HFF-Myc (cell line): Measurements from ENCODE around the gene RPL21.

Experiments used
- DNase-seq: peaks from one replicate; pipeline ENCODE4 v3.0.0-alpha.2; 2011; ENCODE audit warnings: low read depth; ENCODE audit errors: extremely low read depth
- H3K4me3 ChIP-seq: replicated peaks from 2 replicates; pipeline ENCODE4 v1.5.1; 2011; ENCODE audit warnings: low read depth, mild to moderate bottlenecking, control low read depth, low read length
- CTCF ChIP-seq: IDR thresholded peaks from 2 replicates; pipeline ENCODE4 v1.5.1; 2012; ENCODE audit warnings: mild to moderate bottlenecking, low read depth, low read length, control low read depth; ENCODE audit errors: missing control alignments

Gene RPL21

DNA sequence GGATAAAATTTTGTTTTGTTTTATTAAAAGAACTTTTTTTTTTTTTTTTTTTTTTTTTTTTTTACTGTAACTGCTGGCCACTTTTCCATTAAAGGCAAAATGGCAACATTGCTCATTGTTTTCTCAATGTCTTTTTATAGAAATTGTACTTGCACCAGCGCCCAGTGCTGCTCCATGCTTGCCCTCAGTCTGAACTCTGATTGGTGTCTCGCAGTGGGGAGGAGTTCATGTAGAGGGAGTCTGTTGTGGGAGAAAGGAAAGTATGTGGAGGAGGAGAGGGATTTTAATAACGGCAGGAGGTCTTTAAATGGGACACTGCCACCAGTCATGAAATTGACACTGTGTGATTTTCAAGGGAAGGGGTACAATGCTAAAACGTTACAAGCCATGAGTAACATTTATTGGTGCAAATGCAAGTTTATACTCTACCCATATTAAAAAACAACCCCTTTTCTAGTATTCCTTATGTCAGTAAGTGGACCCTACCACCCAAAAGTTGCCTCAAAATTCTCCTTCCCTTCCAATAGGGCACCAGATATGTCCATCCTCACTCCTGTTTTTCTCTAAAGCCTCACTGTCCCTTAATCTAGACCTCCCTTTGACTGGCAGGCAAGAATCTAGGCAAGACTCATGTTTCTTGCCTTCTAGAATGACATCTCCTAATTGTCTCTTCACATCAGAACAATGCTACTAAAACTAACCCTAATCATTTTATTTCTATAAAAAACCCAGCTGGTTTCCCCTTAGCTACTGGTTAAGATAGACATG lies 22.5 kb downstream of the RPL21 start:
- TF ChIP-seq CTCF: no peak
- H3K4me3 ChIP-seq: no peak overlapping the region
- no peak for DNase-seq

- no peak for DNase-seq
- no peak overlapping the region for H3K4me3 ChIP-seq
- no peak for TF ChIP-seq CTCF
Measured at GRCh38 chr13:27274631-27275030, 23.3 kb downstream of the RPL21 start.

GRCh38 chr13:27276188-27276587 lies 24.8 kb downstream of the RPL21 start:
- no peak for TF ChIP-seq CTCF
- no peak for DNase-seq
- H3K4me3 ChIP-seq: no peak overlapping the region

DNA sequence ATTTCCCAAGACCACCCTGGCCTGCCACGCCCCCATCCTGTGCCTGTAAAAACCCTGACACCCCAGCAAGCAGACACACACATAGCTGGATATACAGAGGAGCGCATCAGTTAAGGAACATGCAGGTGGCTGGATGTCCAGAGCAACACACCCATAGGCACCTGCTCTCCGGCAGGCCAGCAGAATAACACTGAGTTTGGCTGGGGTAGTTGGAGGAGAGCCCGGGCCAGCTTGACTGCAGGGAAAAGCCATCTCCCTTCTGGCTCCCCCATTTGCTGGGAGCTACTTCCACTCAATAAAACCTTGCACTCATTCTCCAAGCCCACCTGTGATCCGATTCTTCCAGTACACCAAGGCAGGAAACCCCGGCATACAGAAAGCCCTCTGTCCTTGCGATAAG lies 28.1 kb downstream of the RPL21 start:
- H3K4me3 ChIP-seq: no peak overlapping the region
- DNase-seq: no peak
- no peak for TF ChIP-seq CTCF

GRCh38 chr13:27280009-27280656 lies 28.8 kb downstream of the RPL21 start:
- no peak for TF ChIP-seq CTCF
- no peak overlapping the region for H3K4me3 ChIP-seq
- DNase-seq: no peak

- DNase-seq: no peak
- TF ChIP-seq CTCF: no peak
- H3K4me3 ChIP-seq: no peak overlapping the region
Measured at GRCh38 chr13:27280841-27281240, 29.5 kb downstream of the RPL21 start.

- DNase-seq: no peak
- TF ChIP-seq CTCF: no peak
- no peak overlapping the region for H3K4me3 ChIP-seq
Measured at GRCh38 chr13:27281420-27281819, 30.1 kb downstream of the RPL21 start.
